ENCODE measurements around the gene GP1BB.

GP1BB gene

GRCh38 chr22:19756288-19757128, 33.2 kb downstream of the GP1BB start:
- peak; percentile 76 for DNase-seq (ENCODE audit: low spot score)

GRCh38 chr22:19757140-19757984, 34.0 kb downstream of the GP1BB start:
- no peak for DNase-seq (ENCODE audit: low spot score)

- no peak for DNase-seq (ENCODE audit: low spot score)
Observed at GRCh38 chr22:19757985-19758895, 34.9 kb downstream of the GP1BB start.

GRCh38 chr22:19758896-19759426, 35.6 kb downstream of the GP1BB start:
- no peak for DNase-seq (ENCODE audit: low spot score)

GRCh38 chr22:19759427-19760057, 36.2 kb downstream of the GP1BB start:
- no peak for DNase-seq (ENCODE audit: low spot score)

- DNase-seq (ENCODE audit: low spot score): peak; percentile 58
Observed at GRCh38 chr22:19760058-19760950, 37.0 kb downstream of the GP1BB start, which contains the start of gene TBX1. Gene TBX1 (plus strand): TSS chr22:19760778. CDS start chr22:19760844, 66 bp downstream.

GRCh38 chr22:19760951-19761724, 37.8 kb downstream of the GP1BB start:
- no peak for DNase-seq (ENCODE audit: low spot score)

GRCh38 chr22:19761725-19762567, 38.6 kb downstream of the GP1BB start:
- no peak for DNase-seq (ENCODE audit: low spot score)

GRCh38 chr22:19762568-19763457, 39.5 kb downstream of the GP1BB start:
- DNase-seq (ENCODE audit: low spot score): no peak

GRCh38 chr22:19763458-19764298, 40.3 kb downstream of the GP1BB start:
- no peak for DNase-seq (ENCODE audit: low spot score)

- no peak for DNase-seq (ENCODE audit: low spot score)
Observed at GRCh38 chr22:19764299-19764593, 40.9 kb downstream of the GP1BB start.

GRCh38 chr22:19764636-19765476, 41.5 kb downstream of the GP1BB start:
- no peak for DNase-seq (ENCODE audit: low spot score)

GRCh38 chr22:19765477-19766239, 42.3 kb downstream of the GP1BB start:
- no peak for DNase-seq (ENCODE audit: low spot score)

- DNase-seq (ENCODE audit: low spot score): no peak
Observed at GRCh38 chr22:19766240-19766510, 42.8 kb downstream of the GP1BB start.

Measured in iPS-NIHi11 (cell line).